VCaP (cell line): ENCODE data around the gene STK39.

Experiments used
- H3K27ac ChIP-seq: fragments of 450-650 bp; 2 replicates; pipeline ENCODE4 v1.5.1; 2017
- CTCF ChIP-seq: fragments of 450-650 bp; conservative IDR thresholded peaks from 2 replicates; pipeline ENCODE4 v1.5.1; 2017; ENCODE audit warnings: mild to moderate bottlenecking, moderate library complexity

Gene STK39

DNA sequence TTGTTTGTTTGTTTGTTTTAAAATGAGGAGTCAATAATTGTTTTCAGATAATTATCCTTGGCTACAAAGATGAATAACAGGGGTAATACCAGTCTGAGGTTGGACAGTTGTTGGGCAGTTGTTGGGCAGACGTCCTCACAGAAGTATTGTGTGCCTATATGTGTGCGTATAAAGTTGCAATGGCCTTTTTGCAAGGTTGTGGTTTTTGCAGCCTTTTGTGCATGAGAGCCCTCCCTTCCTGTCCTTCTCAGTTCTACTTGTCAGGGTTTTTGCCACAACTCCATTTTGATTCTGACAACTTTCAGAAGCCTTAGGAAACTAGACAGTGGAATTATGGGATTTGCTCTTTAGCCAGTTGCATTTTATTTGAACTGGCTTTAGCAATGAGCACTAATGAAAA lies 6.0 kb upstream of the STK39 start:
- H3K27ac ChIP-seq = no peak overlapping the region
- no peak for TF ChIP-seq CTCF

DNA sequence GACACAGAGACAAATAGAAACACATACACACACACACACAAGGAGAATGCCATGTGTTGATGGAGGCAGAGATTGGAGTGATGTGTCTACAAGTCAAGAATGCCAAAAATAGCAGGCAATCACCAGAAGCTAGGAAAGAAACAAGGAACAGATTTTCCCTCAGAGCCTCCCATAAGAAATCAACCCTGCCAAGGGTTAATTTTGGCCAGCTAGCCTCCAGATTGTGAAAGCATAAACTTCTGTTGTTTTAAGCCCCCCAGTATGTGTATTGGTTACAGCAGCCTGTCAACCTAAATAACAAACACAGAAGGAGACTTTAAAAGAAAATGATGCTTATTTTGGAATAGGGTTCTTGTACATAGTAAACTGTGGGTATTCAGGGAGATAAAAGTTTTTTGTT lies 5.6 kb upstream of the STK39 start:
- H3K27ac ChIP-seq = no peak overlapping the region
- no peak for TF ChIP-seq CTCF

DNA sequence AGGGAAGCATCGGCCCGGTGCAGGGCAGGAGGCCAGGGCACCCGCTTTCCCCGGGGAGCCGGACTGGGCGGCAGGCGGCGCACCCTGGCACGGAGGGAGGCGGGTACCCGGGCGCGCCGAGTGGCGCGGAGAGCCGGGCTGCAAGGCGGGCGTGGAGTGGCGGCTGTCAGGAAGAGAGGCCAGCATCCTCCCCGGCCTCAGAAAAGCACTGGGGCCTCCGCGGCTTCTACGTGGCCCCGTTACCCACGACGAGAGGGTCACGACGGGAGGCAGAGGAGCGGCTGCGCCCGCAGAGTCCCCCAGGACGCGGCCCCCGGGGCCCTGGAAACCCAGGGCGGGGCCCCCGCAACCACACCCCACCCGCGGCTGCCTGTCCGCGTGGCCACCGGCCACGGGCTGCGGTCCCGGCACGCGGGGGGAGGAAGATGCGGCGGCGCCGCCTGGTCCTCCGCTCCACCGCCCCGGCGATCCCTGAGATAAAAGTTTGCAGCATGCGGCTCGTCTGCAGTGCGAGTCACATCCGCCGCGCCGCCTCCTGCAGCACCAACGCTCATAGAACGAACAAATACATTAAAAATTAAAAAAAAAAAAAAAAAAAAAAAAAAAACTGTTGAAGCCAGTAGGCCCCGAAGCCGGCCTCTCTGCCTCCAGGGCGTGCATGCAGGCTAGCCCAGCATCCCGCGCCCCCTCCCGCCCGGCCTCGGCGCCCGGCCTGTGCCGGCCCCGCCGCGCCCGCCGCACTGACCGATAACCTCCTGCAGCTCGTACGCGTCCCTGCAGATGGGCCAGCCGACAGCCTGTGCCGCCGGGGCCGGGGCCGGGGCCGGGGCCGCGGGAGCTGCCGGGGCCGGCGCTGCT lies 683 bp downstream of the STK39 start:
- H3K27ac ChIP-seq = peak overlapping the region; percentile 87
- peak; percentile 47 for TF ChIP-seq CTCF

DNA sequence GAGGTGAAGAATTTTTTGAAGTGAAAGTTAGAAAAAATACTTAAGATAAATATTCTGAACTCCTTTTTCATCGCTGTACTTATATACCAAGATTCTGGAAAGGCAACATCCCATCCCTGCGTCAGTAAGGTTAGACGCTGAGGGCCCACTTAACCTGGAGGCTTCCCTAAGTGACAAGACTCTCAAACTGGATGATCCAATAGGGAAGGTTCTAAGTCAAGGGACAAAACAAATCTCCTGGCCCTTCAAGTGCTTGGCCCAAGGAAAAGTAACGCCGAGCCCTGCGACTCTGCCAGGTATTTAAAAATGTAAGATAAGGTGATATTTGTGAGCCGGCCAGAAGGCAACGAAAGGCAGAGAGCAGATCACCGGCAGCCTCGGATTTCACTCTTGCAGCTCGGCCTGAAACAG lies 1.3 kb downstream of the STK39 start:
- peak overlapping the region; percentile 87 for H3K27ac ChIP-seq
- no peak for TF ChIP-seq CTCF

- peak overlapping the region; percentile 87 for H3K27ac ChIP-seq
- TF ChIP-seq CTCF = no peak
Observed at GRCh38 chr2:168245074-168245825, 2.1 kb downstream of the STK39 start.

DNA sequence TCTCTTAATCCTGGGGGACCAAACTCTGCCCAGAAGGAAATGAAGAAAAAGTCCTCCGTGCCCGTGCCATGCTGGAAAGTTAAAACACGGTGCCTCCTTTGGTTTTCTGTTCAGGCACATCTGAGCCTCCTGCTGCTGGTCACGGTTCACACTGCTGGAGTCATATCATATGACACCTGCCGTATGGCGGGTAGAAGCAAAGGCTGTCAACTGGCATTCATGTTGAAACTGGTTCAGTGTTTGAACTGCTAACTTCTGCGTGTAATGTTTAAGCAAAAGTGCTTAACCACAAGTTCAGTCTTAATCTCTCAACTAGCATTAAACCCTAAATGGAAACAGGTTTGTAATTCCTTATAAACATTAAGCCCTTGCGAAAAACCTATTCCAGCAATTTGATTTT lies 3.1 kb downstream of the STK39 start:
- peak overlapping the region; percentile 68 for H3K27ac ChIP-seq
- no peak for TF ChIP-seq CTCF

DNA sequence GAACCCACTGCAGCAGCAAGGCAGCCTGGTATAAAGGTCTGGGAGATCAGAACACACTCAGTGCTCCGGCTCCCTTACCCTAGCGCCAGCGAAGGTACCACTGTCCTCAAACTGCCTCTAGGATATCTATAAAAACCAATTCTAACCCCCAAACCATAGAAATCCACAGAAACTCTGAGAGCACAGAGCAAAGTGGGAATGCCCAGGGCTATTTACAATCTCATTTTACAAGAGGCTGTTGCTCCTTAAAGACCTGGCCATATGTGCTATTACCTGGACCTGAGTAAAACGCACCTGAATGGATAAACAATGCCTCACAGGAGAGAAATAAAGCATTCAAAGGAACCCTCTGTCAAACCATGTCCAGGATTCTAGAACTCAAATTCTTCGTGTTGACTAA lies 4.3 kb downstream of the STK39 start:
- no peak for TF ChIP-seq CTCF
- H3K27ac ChIP-seq = peak overlapping the region; percentile 68
